Ramos (cell line): ENCODE data around the gene PKN1.
"Not testable (repeated sequence)": the region's sequence is repeated elsewhere in the genome, so short reads cannot be mapped to it uniquely, and the experiment has no call there.

Experiments used
- in situ Hi-C: fragments of 300-500 bp; cut with MboI; formaldehyde crosslinking; loops from one replicate; pipeline ENCODE4 v1.14.3; 2022; ENCODE audit warnings: low sequenced_read_pairs; ENCODE audit not compliant: unreplicated experiment

The PKN1 gene

GRCh38 chr19:14504575-14504974 is 71.5 kb downstream of the PKN1 start:
- in situ Hi-C loops, result not testable (repeated sequence)

- in situ Hi-C loops, result no loop called here
Measured at GRCh38 chr19:14505488-14506239, 72.6 kb downstream of the PKN1 start.

GRCh38 chr19:14507704-14508542 is 74.8 kb downstream of the PKN1 start:
- in situ Hi-C loops, result no loop called here

GRCh38 chr19:14510311-14511228 is 77.5 kb downstream of the PKN1 start:
- in situ Hi-C loops, result no loop called here

- in situ Hi-C loops, result no loop called here
Measured at GRCh38 chr19:14511229-14511593, 78.1 kb downstream of the PKN1 start.

GRCh38 chr19:14512406-14512961 is 79.4 kb downstream of the PKN1 start:
- in situ Hi-C loops, result no loop called here

- in situ Hi-C loops, result no loop called here
Measured at GRCh38 chr19:14514215-14514863, 81.2 kb downstream of the PKN1 start.

GRCh38 chr19:14515501-14516047 is 82.5 kb downstream of the PKN1 start:
- in situ Hi-C loops, result no loop called here

GRCh38 chr19:14516048-14516534 is 83.0 kb downstream of the PKN1 start:
- in situ Hi-C loops, result no loop called here

GRCh38 chr19:14516746-14517438 is 83.8 kb downstream of the PKN1 start:
- in situ Hi-C loops, result no loop called here

GRCh38 chr19:14517446-14517839 is 84.3 kb downstream of the PKN1 start:
- in situ Hi-C loops, result no loop called here

- in situ Hi-C loops, result no loop called here
Measured at GRCh38 chr19:14517840-14518505, 84.9 kb downstream of the PKN1 start, which contains the start of gene DNAJB1. Gene DNAJB1, minus strand, starts transcription at chr19:14518397. Its CDS starts 48 bp downstream, at chr19:14518349.

GRCh38 chr19:14519245-14519859 is 86.2 kb downstream of the PKN1 start:
- in situ Hi-C loops, result no loop called here

GRCh38 chr19:14519860-14520407 is 86.8 kb downstream of the PKN1 start:
- in situ Hi-C loops, result no loop called here

GRCh38 chr19:14520543-14520942 is 87.4 kb downstream of the PKN1 start:
- in situ Hi-C loops, result no loop called here
